Neural cell (in vitro differentiated cells): ENCODE results near the gene HOXB4.
"Not testable (repeated sequence)": the region's sequence is repeated elsewhere in the genome, so short reads cannot be mapped to it uniquely, and the experiment has no call there.

Source experiments
- CTCF ChIP-seq: fragments of 450-650 bp; IDR thresholded peaks from 2 replicates; pipeline ENCODE4 v1.5.1; 2014; ENCODE audit warnings: antibody characterized with exemption, mild to moderate bottlenecking, moderate library complexity; ENCODE audit not compliant: poor library complexity, severe bottlenecking
- EP300 ChIP-seq: fragments of 450-650 bp; conservative IDR thresholded peaks from 2 replicates; pipeline ENCODE4 v1.6.1; 2014; ENCODE audit warnings: antibody characterized with exemption, mild to moderate bottlenecking, moderate library complexity; ENCODE audit not compliant: poor library complexity, severe bottlenecking
- EZH2 ChIP-seq: fragments of 200-600, 300-800 bp; shearing (Covaris generic), sonication (generic); IDR thresholded peaks from 2 replicates; pipeline ENCODE4 v1.6.1; 2014; ENCODE audit warnings: antibody characterized with exemption, low read length, borderline replicate concordance, mild to moderate bottlenecking; ENCODE audit not compliant: insufficient read depth, poor library complexity, severe bottlenecking
- POLR2AphosphoS5 ChIP-seq: IDR thresholded peaks from 2 replicates; pipeline ENCODE4 v1.6.1; 2012
- RAD21 ChIP-seq: fragments of 450-650 bp; conservative IDR thresholded peaks from 2 replicates; pipeline ENCODE4 v1.6.1; 2014; ENCODE audit warnings: antibody characterized with exemption, mild to moderate bottlenecking, moderate library complexity

DNA sequence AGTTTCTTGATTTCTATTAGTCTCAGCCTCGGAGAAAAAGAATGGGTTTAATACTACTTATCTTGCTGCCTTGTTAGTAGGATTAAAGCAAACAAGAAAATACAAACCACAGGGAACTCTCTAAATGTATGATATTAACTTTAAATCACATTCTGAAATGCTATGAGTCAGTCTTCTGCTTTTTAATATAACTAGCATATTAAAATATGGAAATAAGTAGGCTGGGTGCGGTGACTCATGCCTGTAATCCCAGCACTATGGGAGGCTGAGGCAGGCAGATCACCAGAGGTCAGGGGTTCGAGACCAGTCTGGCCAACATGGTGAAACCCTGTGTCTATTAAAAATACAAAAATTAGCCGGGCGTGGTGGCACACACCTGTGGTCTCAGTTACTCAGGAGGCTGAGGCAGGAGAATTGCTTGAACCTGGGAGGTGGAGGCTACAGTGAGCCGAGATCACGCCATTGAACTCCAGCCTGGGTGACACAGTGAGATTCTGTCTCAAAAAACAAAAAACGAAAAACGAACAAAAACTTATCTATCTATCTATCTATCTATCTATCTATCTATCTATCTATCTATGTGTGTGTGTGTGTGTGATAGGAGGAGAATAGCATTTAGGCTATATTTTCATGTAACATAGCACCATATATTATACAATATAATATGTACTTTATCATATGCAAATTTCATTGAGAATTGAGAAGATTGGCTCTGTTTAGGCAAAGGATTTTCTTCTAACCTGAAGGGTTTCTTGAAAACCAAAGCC is 42.2 kb downstream of the HOXB4 start:
- TF ChIP-seq CTCF, POLR2AphosphoS5, EZH2, EP300, RAD21: not testable (repeated sequence)
